Choroid plexus epithelial cell (primary cell): ENCODE data around the gene MINK1.

Experiments
- DNase-seq: peaks from one replicate; pipeline ENCODE4 v3.0.0-alpha.2; 2010; ENCODE audit warnings: low read depth
- H3K4me3 ChIP-seq: 2 replicates; pipeline ENCODE4 v1.5.1; 2011; ENCODE audit warnings: low read depth, mild to moderate bottlenecking, control low read depth, low read length, moderate library complexity
- TF ChIP-seq, protein P1 (sequence below): conservative IDR thresholded peaks from 2 replicates; pipeline ENCODE4 v1.5.1; 2011; ENCODE audit warnings: low read depth, mild to moderate bottlenecking, control low read depth, inconsistent platforms, low read length, moderate library complexity

Gene MINK1

DNA sequence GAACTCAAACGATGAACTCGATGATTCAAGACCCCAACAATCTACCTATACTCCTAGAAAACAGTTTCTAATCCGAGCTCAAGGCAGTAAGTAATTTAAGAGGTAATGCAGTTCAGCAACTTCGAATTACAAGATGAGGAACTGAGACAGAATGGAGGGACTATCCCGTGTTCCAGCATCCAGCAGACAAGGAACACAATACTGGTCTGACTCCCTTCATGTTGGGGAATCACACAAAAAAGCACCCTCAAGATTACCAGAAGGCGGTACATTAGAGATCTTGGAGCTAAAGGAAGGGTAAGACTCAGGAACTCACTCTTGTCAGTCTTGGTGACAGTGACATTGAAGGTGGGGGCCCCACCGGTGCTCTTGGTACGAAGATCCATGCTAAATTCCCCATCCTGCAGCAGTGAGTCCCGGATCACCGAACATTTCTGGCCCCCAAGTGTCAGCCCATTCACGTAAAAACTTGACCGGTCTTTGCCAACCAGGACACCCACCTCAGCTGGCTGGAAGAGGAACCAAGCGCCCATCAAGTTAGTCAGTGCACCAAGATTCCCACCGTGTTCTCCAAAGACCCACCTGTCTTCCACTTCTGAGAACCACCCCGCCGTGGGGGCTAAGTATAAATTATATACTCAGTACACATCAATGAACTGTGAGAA lies 113.3 kb downstream of the MINK1 start:
- peak overlapping the region; percentile 99 for H3K4me3 ChIP-seq
- no peak for DNase-seq
- TF ChIP-seq, protein P1, sequence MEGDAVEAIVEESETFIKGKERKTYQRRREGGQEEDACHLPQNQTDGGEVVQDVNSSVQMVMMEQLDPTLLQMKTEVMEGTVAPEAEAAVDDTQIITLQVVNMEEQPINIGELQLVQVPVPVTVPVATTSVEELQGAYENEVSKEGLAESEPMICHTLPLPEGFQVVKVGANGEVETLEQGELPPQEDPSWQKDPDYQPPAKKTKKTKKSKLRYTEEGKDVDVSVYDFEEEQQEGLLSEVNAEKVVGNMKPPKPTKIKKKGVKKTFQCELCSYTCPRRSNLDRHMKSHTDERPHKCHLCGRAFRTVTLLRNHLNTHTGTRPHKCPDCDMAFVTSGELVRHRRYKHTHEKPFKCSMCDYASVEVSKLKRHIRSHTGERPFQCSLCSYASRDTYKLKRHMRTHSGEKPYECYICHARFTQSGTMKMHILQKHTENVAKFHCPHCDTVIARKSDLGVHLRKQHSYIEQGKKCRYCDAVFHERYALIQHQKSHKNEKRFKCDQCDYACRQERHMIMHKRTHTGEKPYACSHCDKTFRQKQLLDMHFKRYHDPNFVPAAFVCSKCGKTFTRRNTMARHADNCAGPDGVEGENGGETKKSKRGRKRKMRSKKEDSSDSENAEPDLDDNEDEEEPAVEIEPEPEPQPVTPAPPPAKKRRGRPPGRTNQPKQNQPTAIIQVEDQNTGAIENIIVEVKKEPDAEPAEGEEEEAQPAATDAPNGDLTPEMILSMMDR = no peak

DNA sequence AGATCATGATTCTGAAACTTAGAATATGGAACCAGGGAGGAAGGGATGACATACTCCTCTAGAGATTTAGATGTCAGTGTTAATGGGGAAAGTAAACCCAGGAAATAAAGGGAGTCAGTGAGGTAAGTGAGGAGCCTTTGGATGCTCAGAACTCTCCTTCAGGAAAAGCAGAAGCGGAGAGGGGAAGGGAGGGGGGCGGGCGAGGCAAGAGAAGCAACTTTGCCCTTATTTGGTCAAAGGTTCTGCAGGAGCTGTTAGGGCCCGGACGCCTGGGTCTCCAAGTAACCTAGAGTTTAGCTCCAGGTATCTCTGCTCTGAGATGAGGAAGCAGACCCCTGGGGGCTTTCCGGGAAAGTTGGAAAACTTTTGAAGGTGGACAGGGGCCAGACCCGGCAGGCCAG lies 113.9 kb downstream of the MINK1 start:
- no peak for DNase-seq
- H3K4me3 ChIP-seq = peak overlapping the region; percentile 99
- TF ChIP-seq, protein P1 = no peak
